ENCODE data around the gene SSBP3. TPM values are rescaled to one million over a fixed set of nuclear protein-coding genes. Genes with fewer than 3 reads are reported as not detected.

SSBP3 gene
- total and polyA plus RNA-seq, 9 of the 15 experiments (the other 6 are each of a cell fraction or from before 2014, with no cell fraction given): 8.7 to 108 (median 33.8) TPM

DNA sequence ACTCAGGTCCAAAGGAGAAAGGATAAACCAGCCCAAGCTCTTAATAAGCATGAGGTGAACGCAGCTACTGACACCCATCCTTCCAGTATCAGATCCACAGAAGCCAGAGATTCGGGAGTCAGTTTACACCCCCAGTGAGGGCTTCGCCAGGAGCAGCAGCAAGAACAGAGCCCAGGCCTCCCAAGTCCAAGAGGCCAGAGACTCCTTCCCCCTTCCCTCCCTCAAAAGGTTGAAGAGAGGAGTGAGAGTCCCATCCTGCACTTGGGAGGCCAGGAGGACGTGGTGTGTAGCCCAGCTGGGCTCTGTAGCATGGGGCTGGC, 133.5 kb downstream of the SSBP3 start (continued):
- TF ChIP-seq SNIP1 (IDR thresholded peaks at IDR 0.05; ENCODE audit: low read depth): no peak
- TF ChIP-seq, protein P1, sequence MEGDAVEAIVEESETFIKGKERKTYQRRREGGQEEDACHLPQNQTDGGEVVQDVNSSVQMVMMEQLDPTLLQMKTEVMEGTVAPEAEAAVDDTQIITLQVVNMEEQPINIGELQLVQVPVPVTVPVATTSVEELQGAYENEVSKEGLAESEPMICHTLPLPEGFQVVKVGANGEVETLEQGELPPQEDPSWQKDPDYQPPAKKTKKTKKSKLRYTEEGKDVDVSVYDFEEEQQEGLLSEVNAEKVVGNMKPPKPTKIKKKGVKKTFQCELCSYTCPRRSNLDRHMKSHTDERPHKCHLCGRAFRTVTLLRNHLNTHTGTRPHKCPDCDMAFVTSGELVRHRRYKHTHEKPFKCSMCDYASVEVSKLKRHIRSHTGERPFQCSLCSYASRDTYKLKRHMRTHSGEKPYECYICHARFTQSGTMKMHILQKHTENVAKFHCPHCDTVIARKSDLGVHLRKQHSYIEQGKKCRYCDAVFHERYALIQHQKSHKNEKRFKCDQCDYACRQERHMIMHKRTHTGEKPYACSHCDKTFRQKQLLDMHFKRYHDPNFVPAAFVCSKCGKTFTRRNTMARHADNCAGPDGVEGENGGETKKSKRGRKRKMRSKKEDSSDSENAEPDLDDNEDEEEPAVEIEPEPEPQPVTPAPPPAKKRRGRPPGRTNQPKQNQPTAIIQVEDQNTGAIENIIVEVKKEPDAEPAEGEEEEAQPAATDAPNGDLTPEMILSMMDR (IDR thresholded peaks at IDR 0.05 in 2 of 3, conservative IDR thresholded peaks at IDR 0.05 in 1 of 3; ENCODE audit: insufficient read depth in 2 of 3, low read depth in 1 of 3, low read length in 3 of 3): no peak; a peak in 1 of 6 replicates
- TF ChIP-seq ZNF347 (CRISPR knock-in tag; IDR thresholded peaks at IDR 0.05; ENCODE audit: low read depth): no peak
- no peak for TF ChIP-seq FOSL1 (tag; conservative IDR thresholded peaks at IDR 0.05)
- no peak for TF ChIP-seq POLR2G (IDR thresholded peaks at IDR 0.05; ENCODE audit: low read depth, low read length)
- TF ChIP-seq BCLAF1 (IDR thresholded peaks at IDR 0.05; ENCODE audit: borderline replicate concordance in 1 of 2, control insufficient read depth in 1 of 2, low read depth in 2 of 2, low read length in 1 of 2): no peak
- TF ChIP-seq ZNF77 (CRISPR knock-in tag; IDR thresholded peaks at IDR 0.05): no peak
- 0 out of 2 replicates have a peak, but pooled peaks have one; percentile 20 for TF ChIP-seq EHMT2 (IDR thresholded peaks at IDR 0.05)
- TF ChIP-seq ELF1 (tag; IDR thresholded peaks at IDR 0.05): no peak
- no peak for TF ChIP-seq ZNF121 (CRISPR knock-in tag; conservative IDR thresholded peaks at IDR 0.05)
- peak; percentile 45; the same call in 1 of the 2 replicates for TF ChIP-seq TOE1 (IDR thresholded peaks at IDR 0.05; ENCODE audit: borderline replicate concordance)
- no peak for TF ChIP-seq TOE1 (CRISPR knock-in tag; IDR thresholded peaks at IDR 0.05; ENCODE audit: borderline replicate concordance, low read depth)
